Left renal cortex interstitium (tissue), 4 donors: ENCODE results near the gene WNT3A. TPM values are rescaled to one million over a fixed set of nuclear protein-coding genes. Genes with fewer than 3 reads are reported as not detected.

Experiments
- DNase-seq, 4 donors: peaks; one replicate each; pipeline ENCODE4 v3.0.0-alpha.2; 2013; ENCODE audit warnings: low read depth in 4 of 4, low spot score in 2 of 4, missing footprints in 1 of 4
- polyA plus RNA-seq, 4 donors: library from polyadenylated mRNA; unstranded; fragments of 120-200 nt; gene quantifications; one replicate each; pipeline ENCODE4 v1.2.1, GENCODE V29; 2013; ENCODE audit not compliant: insufficient read length in 4 of 4

Gene WNT3A
- polyA plus RNA-seq, 4 donors = 0.12 to 0.36 (median 0.22) TPM

- DNase-seq = no peak
Observed at GRCh38 chr1:228081578-228082213, 74.9 kb downstream of the WNT3A start.

- peak; percentile 85 to 90 (median 88) for DNase-seq
Observed at GRCh38 chr1:228082214-228082917, 75.6 kb downstream of the WNT3A start, which contains the start of gene ARF1. TSS of gene ARF1 (plus strand) at chr1:228082708. CDS start at chr1:228097115, 14,407 bp downstream.

GRCh38 chr1:228082918-228083870 lies 76.4 kb downstream of the WNT3A start:
- DNase-seq = peak in 1 of 4 donors; percentile 28

GRCh38 chr1:228083871-228084278 lies 77.1 kb downstream of the WNT3A start:
- no peak for DNase-seq

GRCh38 chr1:228084325-228084724 lies 77.5 kb downstream of the WNT3A start:
- DNase-seq = no peak

- DNase-seq = no peak
Observed at GRCh38 chr1:228084797-228085196, 78.0 kb downstream of the WNT3A start.

- no peak for DNase-seq
Observed at GRCh38 chr1:228085287-228085951, 78.6 kb downstream of the WNT3A start.

GRCh38 chr1:228087771-228088251 lies 81.0 kb downstream of the WNT3A start:
- DNase-seq = no peak

GRCh38 chr1:228088586-228089498 lies 82.0 kb downstream of the WNT3A start:
- no peak for DNase-seq

GRCh38 chr1:228089519-228090380 lies 83.0 kb downstream of the WNT3A start:
- no peak for DNase-seq

- DNase-seq = no peak
Observed at GRCh38 chr1:228090613-228091081, 83.8 kb downstream of the WNT3A start.

- no peak for DNase-seq
Observed at GRCh38 chr1:228091084-228091483, 84.3 kb downstream of the WNT3A start.

GRCh38 chr1:228092342-228093049 lies 85.7 kb downstream of the WNT3A start:
- DNase-seq = no peak

- no peak for DNase-seq
Observed at GRCh38 chr1:228093050-228093906, 86.5 kb downstream of the WNT3A start.

- DNase-seq = no peak
Observed at GRCh38 chr1:228094432-228095016, 87.7 kb downstream of the WNT3A start.

- DNase-seq = no peak
Observed at GRCh38 chr1:228095161-228095560, 88.4 kb downstream of the WNT3A start.
